GM12878 (cell line): Measurements from ENCODE around the gene ARHGEF17. TPM values are rescaled to one million over a fixed set of nuclear protein-coding genes. Genes with fewer than 3 reads are reported as not detected.

ENCODE experiments used
- ATAC-seq: fragments of 200-7000 bp; cut with Tn5 transposase; 3 replicates; pipeline ENCODE4 v1.9.1; 2020; ENCODE audit warnings: mild to moderate bottlenecking, moderate library complexity
- BruUV-seq: library from RNA; stranded (reverse); fragments of 400-500 nt; replicated peaks from 2 replicates; lab custom pipeline; 2021; lab: Mats Ljungman, UMichigan
- CTCF ChIA-PET: fragments of 300-600 bp; sonication (Branson Sonifier 250); formaldehyde crosslinking; extraction: SDS; loops from one replicate; lab custom pipeline; 2021; ENCODE audit warnings: inconsistent platforms; lab: Yijun Ruan, JAX
- POLR2A ChIA-PET: fragments of 350-600 bp; formaldehyde crosslinking; extraction: SDS; loops from one replicate; lab custom pipeline; 2021; ENCODE audit warnings: inconsistent platforms; lab: Charles Lee
- RAD21 ChIA-PET: fragments of 300-600 bp; sonication (Branson Sonifier 250); formaldehyde crosslinking; loops from one replicate; lab custom pipeline; 2023; ENCODE audit warnings: antibody characterized with exemption; ENCODE audit not compliant: unreplicated experiment; lab: Charles Lee
- SMC1A ChIA-PET: fragments of 300-600 bp; sonication (Branson Sonifier 250); formaldehyde crosslinking; loops from one replicate; lab custom pipeline; 2023; ENCODE audit not compliant: unreplicated experiment, uncharacterized antibody; lab: Charles Lee
- DNase-seq: peaks from one replicate; pipeline ENCODE4 v3.0.0-alpha.2; 2011; ENCODE audit warnings: low read depth, low spot score
- FAIRE-seq: peaks from 3 replicates; lab custom pipeline; 2011; peaks lifted over from hg19 to GRCh38; lab: Jason Lieb, UNC
- H2AFZ ChIP-seq: 2 replicates; pipeline ENCODE4 v1.6.0; 2011; ENCODE audit warnings: low read depth, low read length, control low read depth; ENCODE audit not compliant: control insufficient read depth
- H3K27ac ChIP-seq: 2 replicates; pipeline ENCODE4 v1.5.1; 2011; ENCODE audit warnings: control low read depth; ENCODE audit not compliant: control insufficient read depth, insufficient read depth
- H3K27me3 ChIP-seq, 2 experiments: replicated peaks in 1 of 2; 2 replicates each; pipeline versions ENCODE4 v1.6.0 to v1.6.1; 2011; ENCODE audit warnings: low read length in 1 of 2; ENCODE audit not compliant: control insufficient read depth in 2 of 2, insufficient read depth in 2 of 2
- H3K36me3 ChIP-seq, 2 experiments: 2 replicates each; pipeline ENCODE4 v1.5.1; 2011; ENCODE audit warnings: low read length in 1 of 2; ENCODE audit not compliant: control insufficient read depth in 2 of 2, insufficient read depth in 2 of 2
- H3K4me1 ChIP-seq: 2 replicates; pipeline ENCODE4 v1.6.1; 2011; ENCODE audit warnings: mild to moderate bottlenecking, low read length, moderate library complexity, mixed read lengths; ENCODE audit not compliant: control insufficient read depth, insufficient read depth
- H3K4me2 ChIP-seq: 2 replicates; pipeline ENCODE4 v1.6.0; 2011; ENCODE audit warnings: control low read depth; ENCODE audit not compliant: control insufficient read depth, insufficient read depth
- H3K4me3 ChIP-seq: fragments of 200-600 bp; sonication (generic); 2 replicates; pipeline ENCODE4 v1.5.1; 2016
- H3K79me2 ChIP-seq: 2 replicates; pipeline ENCODE4 v1.6.0; 2011; ENCODE audit warnings: low read length; ENCODE audit not compliant: control insufficient read depth, insufficient read depth
- H3K9ac ChIP-seq: 2 replicates; pipeline ENCODE4 v1.8.0; 2011; ENCODE audit warnings: low read length, control low read depth, mixed read lengths; ENCODE audit not compliant: control insufficient read depth, insufficient read depth
- H3K9me3 ChIP-seq: replicated peaks from 3 replicates; pipeline ENCODE4 v1.5.1; 2011; ENCODE audit warnings: mild to moderate bottlenecking, low read length; ENCODE audit not compliant: control insufficient read depth, insufficient read depth
- H4K20me1 ChIP-seq: 2 replicates; pipeline ENCODE4 v1.6.0; 2011; ENCODE audit not compliant: control insufficient read depth, insufficient read depth
- GABPA ChIP-seq: IDR thresholded peaks from 2 replicates; pipeline ENCODE4 v1.6.1; 2014; ENCODE audit warnings: antibody characterized with exemption, low read depth, mild to moderate bottlenecking, inconsistent platforms
- JUNB ChIP-seq: IDR thresholded peaks from 2 replicates; pipeline ENCODE4 v1.6.1; 2016; ENCODE audit warnings: antibody characterized with exemption, mild to moderate bottlenecking
- PAX5 ChIP-seq: IDR thresholded peaks from 2 replicates; pipeline ENCODE4 v1.6.1; 2011; ENCODE audit warnings: low read depth, low read length, borderline replicate concordance
- POLR2A ChIP-seq: IDR thresholded peaks from 2 replicates; pipeline ENCODE4 v1.6.1; 2011; ENCODE audit warnings: low read depth, mild to moderate bottlenecking, low read length
- RELA ChIP-seq: fragments of 450-650 bp; IDR thresholded peaks from 2 replicates; pipeline ENCODE4 v1.8.0; 2014; ENCODE audit warnings: borderline replicate concordance; ENCODE audit not compliant: partially characterized antibody
- SUZ12 ChIP-seq: fragments of 200-600 bp; sonication (generic); IDR thresholded peaks from one replicate; pipeline ENCODE4 v1.6.1; 2018; ENCODE audit warnings: antibody characterized with exemption, mild to moderate bottlenecking; ENCODE audit not compliant: unreplicated experiment
- WGBS: methylation state at CpG from one replicate; pipeline ENCODE4 v1.1.6; 2016; ENCODE audit warnings: low lambda C conversion rate; ENCODE audit not compliant: insufficient replicate concordance, insufficient coverage; ENCODE audit errors: missing lambda C conversion rate; 5-methylcytosine and 5-hydroxymethylcytosine counted together
- in situ Hi-C: fragments of 300-500 bp; cut with MboI; formaldehyde crosslinking; loops from 9 replicates; pipeline ENCODE4 v1.14.3; 2018; ENCODE audit warnings: mixed read lengths
- intact Hi-C: fragments of 100-400 bp; cut with micrococcal nuclease; formaldehyde crosslinking; loops from one replicate; pipeline ENCODE4 v1.14.2; 2022; ENCODE audit not compliant: unreplicated experiment
- polyA plus RNA-seq, 11 experiments: library from polyadenylated mRNA; depleted of rRNA in 4 of 11; unstranded in 6 of 11; stranded (reverse) in 5 of 11; fragments of >200 nt; fragmentation: Nextera tagmentation in 4 of 11; fragmentation: Illumina TruSeq in 1 of 11; extraction: Ambion mirVana in 4 of 11; extraction: Trizol in 1 of 11; gene quantifications; 1 replicate in 1 of 11; 2 replicates in 10 of 11; pipeline versions ENCODE4 v1.2.1 to v1.2.3, GENCODE V29; 2011 to 2016; ENCODE audit warnings: inconsistent platforms in 2 of 11, missing spikeins in 2 of 11, low read depth in 1 of 11
- total RNA-seq, 4 experiments: library from RNA; depleted of rRNA in 3 of 4; stranded (reverse); fragments of >200 nt in 3 of 4; fragmentation: Illumina TruSeq in 1 of 4; extraction: Trizol in 1 of 4; gene quantifications; 2 replicates each; pipeline versions ENCODE4 v1.2.1 to v1.2.3, GENCODE V29; 2013 to 2021

Gene ARHGEF17
- total and polyA plus RNA-seq, 10 of the 15 experiments (the other 5 are each of a cell fraction or from before 2014, with no cell fraction given) = 0.15 to 11.0 (median 1.7) TPM

DNA sequence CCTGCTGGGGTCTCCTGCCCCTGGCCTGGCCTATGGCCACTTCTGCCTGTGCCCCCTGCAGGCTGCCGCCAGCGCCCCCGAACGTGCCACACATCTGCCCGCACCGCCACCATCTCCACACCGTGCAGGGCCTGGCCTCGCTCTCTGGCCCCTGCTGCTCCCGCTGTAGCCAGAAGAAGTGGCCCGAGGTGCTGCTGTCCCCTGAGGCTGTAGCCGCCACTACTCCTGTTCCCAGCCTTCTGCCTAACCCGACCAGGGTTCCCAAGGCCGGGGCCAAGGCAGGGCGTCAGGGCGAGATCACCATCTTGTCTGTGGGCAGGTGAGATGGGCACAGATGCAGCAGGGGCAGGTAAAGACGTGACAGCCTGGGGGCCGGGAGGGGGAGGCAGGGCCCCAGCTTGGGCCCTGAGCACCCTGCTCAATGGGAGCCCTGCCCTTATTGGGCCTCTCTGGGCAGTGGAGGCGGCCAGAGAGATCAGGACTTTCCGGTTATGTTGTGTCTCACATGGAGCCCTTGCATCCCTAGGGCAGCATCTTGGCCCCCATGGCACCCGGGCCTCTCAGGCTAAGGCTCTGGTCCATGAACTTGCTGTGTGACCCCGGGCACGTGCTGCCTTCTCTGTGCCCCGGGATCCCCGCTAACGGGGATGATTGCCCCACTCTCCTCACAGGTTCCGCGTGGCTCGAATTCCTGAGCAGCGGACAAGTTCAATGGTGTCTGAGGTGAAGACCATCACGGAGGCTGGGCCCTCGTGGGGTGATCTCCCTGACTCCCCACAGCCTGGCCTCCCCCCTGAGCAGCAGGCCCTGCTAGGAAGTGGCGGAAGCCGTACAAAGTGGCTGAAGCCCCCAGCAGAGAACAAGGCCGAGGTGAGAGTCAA is 86.6 kb downstream of the ARHGEF17 start:
- ChIA-PET SMC1A (interaction anchor here (1.8 to 3.8 kb wide), 4 partner anchors 11 to 44 kb away, joined by 6 to 44 read pairs (median 16); no protein-coding TSS in a partner anchor), CTCF (interaction anchor here (1.2 to 25.6 kb wide), 9 partner anchors 9 to 106 kb away, joined by 3 to 400 read pairs (median 8); no protein-coding TSS in a partner anchor), RAD21 (interaction anchor here (1.9 kb wide), 1 partner anchor 28 kb away, joined by 5 read pairs; no protein-coding TSS in a partner anchor), POLR2A (interaction anchor here (1.2 to 1.5 kb wide), 2 partner anchors 10 to 43 kb away, joined by 3 to 4 read pairs; no protein-coding TSS in a partner anchor)
- Histone ChIP-seq H3K9ac (no peak overlapping the region), H2AFZ (no peak overlapping the region), H3K27me3 (no peaks in the 10 kb centered on the region), H3K4me1 (no peaks in the 10 kb centered on the region; the same call in 1 of the 2 replicates), H3K4me2 (no peak overlapping the region), H3K79me2 (peaks cover 11% of the 10 kb centered on the region), H4K20me1 (no peaks in the 10 kb centered on the region), H3K27ac (no peak overlapping the region), H3K4me3 (no peak overlapping the region), H3K9me3 (no peaks in the 10 kb centered on the region), H3K36me3 (peaks cover 28 to 67% of the 10 kb centered on the region in 2 experiments)
- 91% methylated on average over 34 of the region's 34 CpGs for WGBS
- ATAC-seq = no peak
- in situ Hi-C loops = no loop called here
- TF ChIP-seq POLR2A = peak; percentile 54
- TF ChIP-seq GABPA = no peak
- no peak for TF ChIP-seq PAX5
- TF ChIP-seq JUNB = no peak
- no peak for TF ChIP-seq RELA
- TF ChIP-seq SUZ12 = no peak
- no peak for DNase-seq
- FAIRE-seq = no peak
- intact Hi-C loops = no loop called here
- no TSS peak for BruUV-seq
